ENCODE data around the gene KRT3.
"Not testable (repeated sequence)": the region's sequence is repeated elsewhere in the genome, so short reads cannot be mapped to it uniquely, and the experiment has no call there.

The KRT3 gene

DNA sequence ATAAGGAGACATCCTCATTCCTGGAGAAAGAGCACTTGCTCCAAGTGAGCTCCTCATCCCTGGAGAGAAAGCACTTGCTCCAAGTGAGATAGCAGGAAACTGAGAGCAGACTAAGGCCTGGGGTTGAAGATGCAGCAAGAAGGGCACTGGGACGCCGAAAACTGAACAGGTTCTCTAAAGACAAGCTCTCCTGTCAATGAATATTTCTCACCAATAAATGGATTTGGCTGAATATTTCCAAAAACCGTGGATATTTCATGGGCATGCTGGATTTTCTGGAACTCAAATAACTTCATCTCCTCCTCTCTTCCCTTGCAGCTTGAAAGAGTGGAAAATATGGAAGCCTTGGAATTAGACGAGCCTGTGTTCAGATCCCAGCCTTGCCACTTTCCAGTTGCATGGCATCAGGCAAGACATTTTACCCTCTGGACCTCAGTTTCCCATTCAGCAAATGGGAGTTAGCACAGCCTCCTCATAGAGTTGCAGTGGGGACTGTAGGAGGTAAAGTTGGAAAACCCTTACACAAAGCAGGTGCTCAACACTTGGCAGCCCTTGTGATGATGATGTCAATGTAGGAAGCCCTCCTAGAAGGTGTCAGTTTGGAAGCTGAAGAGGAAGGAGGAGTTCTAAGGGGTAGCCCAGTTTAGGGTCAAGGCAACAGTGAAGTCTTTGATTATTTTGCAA, 14.4 kb downstream of the KRT3 start:
- no peak for DNase-seq

DNA sequence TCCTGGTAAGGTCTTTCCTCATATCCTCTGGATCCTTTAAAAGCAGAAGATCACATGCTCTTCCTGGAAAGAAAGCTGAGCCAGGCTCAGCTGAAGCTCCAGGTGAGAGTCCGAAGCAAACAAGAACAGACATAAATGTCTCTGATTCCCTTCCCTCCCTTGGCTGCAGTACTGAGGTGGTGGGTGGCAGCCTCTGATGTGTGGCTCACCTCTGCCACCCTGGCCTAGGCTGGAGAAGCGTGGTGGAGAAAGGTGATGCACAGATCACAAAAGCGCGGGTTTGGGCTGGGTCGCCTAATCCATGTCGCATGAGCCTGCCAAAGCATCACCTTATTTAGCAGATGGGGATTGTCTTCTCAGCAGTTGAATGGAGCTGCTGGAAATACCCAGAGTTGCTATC, 16.0 kb downstream of the KRT3 start:
- no peak for DNase-seq

DNA sequence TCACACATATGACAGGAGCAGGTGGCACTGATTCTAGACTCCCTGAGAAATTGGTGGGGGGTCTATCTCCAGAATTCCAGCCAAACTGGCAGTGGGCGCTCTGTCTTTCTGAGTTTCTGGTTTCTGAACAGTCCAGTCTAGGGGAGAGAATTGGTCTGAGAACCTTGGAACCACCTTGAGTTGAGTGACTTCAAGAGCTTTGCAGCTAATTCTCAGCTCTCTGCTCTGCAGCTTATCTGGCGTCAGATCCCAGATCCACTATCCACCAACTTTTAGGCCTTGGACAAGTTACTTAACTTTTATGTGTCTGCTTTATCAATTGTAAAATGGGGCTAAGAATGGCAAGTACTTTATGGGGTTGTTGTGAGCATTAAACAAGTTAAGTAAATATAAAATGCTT, 17.1 kb downstream of the KRT3 start:
- DNase-seq: no peak

DNA sequence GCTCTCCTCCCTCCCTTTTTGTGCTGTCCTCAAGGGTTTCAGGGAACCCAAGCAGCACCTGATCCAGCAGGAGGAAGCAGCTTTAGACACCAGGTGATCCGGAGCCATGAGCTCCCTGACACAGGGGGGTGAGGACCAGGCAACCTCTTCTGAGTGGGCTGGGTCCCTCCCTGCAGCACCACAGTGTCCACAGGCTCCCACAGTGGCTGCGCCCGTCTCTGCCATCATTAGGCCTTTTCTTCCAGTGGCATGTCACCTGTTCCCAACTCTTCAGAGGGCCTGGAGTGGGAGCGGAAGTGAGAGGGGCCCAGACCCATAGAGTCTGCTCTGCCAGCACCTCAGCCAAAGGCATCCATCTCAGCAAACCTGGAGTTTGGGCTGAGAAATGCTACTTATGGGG, 18.4 kb downstream of the KRT3 start:
- no peak for DNase-seq

DNA sequence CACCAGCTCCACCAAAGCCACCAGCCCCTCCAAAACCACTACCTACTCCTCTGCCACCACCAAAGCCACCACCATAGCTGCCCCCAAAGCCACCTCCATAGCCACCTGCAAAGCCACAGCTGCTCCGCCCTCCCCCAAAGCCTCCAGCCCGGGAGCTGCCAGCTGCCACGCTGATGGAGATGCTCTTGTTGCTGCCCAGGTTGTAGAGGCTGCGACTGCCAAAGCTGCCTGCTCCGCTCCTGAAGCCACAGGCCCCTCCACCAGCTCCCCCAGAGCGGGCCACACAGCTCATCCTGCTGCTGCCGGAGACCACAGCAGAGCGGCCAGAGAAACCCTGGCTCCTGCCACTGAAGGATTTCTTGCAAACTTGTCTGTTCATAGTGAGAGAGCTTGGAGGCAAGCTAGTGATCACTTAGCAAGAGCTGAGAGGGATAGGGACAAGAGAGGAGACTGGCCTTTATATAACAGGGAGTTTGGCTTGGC, 19.0 kb downstream of the KRT3 start, which contains the start of gene KRT76:
TSS of gene KRT76 (minus strand) at position 433 of the 483 bp plus-strand sequence. CDS start at position 379, 54 bp downstream.
- DNase-seq: no peak

DNA sequence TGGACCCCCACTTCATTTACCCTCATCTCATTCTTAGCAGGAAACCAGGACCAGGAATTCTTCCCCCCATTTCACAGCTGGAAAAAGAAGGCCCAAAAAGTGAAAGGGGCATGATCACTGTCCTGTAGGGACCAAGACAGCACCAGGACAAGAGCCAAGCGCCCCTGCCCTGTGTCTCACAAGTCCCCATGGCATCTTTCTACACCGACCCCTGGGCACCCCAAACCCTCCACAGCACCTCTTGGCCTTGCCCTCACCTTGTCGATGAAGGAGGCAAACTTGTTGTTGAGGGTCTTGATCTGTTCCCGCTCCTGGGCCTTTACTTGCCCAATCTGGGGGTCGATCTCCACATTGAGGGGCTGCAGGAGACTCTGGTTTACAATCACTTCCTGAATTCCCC, 19.5 kb downstream of the KRT3 start:
- DNase-seq: no peak

DNA sequence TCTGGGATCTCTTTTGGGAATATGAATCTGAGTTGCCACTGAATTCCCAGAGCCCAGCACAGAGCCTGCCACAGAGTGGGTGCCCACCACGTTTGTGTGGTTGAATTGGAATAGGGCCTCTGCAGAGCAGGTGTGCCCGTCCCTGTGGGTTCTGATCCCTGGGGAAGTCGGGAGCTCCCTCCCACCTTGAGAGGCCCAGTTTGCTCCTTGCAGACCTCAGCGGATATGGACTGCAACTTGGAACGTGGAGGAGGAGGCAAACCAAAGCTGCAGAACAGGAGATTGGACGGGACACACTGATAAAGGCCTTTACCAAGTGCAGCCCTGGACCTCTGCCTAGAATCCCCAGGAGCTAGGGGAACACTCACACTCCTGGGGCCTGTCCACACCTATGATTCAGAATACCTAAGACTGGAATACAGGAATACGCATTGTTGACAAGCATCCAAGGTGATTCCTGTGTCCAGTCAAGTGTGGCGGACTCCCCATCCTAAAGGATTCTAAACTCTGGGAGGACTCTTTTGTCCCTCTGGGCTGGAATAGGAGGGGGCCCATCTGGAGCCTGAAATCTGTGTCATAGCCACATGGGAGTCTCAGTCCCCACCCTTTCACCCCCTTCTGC, 21.2 kb downstream of the KRT3 start:
- DNase-seq: no peak

DNA sequence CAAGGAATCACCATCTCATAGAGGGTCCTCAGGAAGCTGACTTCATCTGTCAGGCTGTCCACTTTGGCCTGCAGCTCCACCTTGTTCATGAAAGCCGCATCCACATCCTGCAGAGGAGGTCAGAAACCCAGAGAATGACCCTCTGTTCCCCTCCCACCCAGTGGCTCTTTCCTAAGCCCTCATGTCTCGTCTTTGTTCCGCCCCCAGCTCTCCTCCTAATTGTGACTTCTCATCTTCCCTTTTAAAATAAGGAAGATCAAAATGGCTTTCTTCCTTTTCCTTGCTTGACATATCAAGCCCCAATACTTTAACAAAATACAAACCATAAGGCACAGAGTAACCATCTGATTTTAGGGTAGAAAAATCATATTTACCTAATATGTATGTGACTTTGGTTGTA, 23.1 kb downstream of the KRT3 start:
- DNase-seq: peak; percentile 36 to 38

DNA sequence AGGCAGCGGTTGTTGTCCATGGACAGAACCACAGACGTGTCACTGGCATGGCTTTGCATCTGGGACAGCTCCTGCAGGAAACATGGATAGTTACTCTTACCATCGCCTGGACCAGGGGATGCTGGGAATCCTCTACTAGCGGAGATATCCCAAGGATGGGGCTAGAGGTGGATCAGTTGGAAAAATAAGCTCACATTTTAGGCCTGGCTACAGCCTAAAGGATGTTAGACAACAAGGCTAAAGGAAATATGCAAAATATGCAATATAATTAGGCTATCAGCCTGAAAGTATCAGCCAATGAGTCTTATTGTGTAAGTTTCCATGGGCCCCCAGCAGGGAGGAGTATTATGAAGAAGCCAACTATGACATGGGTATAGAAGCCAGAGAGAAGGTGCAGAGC, 23.7 kb downstream of the KRT3 start:
- no peak for DNase-seq

DNA sequence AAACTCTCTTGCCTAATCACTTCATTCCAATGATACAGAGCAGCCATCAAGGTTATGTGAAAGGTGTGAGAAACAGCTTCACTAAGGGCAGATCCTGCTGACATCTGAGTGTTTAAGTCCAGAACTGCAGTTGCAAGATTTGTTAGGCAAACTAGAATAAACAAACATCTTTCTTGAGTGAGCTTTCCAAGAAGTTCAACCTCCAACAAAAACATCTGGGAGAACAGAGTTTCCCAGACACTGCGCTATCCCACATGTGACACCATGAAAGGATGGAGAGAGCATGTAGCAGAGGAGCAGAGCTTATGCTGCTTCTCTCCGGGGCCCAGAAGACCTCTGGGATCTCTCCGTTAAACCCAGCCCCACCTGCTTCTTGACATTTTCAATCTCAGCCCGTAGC, 24.4 kb downstream of the KRT3 start:
- DNase-seq: no peak

DNA sequence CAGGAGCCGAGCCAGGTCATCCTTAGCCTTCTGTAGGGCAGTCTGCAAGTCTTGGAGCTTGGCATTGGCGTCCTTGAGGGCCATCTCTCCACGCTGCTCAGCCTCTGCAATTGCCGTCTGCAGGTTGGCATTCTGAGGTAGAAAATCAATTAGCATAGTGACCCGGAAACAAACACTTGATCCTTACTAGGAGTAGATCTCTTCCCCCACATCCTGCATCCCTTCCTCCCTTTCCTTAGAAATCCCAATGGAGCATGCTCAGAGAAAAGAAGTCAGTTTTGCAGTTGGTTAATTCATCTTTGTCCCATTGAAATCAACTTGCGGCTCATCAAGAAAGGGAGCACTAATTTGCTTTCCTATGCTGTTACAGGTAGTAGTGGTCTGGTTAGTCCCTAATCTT, 24.8 kb downstream of the KRT3 start:
- DNase-seq: no peak

DNA sequence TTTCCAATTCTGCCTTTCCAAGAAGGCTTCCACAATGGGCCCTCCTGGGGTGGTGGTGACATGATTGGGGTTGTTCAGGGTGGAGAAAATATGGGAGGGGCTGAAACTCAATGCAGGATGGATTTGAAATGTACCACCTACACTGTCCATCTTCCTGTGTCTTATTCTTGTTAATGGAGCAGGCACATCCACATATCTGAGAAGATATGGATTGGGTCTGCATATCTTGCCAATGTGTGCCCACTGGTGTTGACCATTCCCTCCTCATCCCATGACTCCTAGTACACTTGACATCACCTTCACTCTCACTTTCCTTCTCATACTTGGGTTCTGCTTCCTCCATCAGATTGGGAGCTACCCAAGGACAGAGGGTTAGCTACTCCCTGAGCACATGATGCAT, 26.0 kb downstream of the KRT3 start:
- no peak for DNase-seq

DNA sequence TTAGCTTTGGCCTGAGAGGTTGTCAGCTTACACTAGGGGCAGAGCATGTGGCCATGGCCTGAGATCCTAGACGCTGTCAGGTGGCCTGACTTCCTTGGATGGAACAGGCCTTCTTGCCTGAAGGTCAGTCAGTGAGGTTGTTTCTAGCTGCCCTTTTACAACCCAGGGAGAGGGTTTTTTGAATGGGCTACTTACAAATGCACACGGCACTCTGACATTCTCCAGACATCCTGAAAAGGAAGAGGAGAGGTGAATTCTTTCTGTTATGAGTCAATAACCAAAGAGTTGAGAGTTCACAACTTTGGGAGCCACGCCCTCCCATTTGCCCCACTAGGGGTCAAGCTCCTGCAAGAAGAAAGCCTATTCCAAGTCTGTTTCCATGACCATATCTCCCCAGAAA, 26.6 kb downstream of the KRT3 start:
- no peak for DNase-seq

DNA sequence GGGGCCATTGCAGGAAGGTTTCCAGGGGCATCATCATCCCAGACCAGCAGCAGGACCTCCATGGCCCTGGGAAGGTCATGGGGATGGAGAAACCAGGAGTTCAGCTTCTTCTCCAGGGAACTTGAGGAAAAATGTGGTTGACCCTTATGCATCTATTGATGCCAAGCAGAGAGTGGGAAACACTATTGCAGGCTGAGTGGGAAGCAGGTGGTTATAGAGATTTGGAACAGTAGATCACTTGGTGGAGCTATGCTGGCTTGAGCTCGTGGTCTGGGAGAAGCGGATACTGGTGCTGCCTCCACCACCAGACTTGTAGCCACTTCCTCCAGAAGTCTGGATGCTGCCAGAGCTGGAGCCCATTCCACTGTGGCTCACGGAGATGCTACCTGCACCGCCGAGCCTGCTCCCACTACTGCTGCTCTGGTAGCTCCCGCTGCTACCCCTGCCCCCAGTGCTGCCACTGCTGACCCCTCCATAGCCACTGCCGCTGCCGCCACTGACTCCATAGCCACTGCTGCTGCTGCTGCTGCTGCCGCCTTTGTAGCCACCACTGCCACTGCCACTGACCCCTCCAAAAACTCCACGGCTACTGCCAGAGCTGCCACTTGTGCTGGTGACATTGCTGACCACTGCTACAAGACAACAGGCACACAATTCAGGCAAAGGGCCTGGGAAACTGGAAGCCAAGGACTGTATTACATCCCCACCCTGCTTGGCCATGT, 27.3 kb downstream of the KRT3 start:
- DNase-seq: no peak

DNA sequence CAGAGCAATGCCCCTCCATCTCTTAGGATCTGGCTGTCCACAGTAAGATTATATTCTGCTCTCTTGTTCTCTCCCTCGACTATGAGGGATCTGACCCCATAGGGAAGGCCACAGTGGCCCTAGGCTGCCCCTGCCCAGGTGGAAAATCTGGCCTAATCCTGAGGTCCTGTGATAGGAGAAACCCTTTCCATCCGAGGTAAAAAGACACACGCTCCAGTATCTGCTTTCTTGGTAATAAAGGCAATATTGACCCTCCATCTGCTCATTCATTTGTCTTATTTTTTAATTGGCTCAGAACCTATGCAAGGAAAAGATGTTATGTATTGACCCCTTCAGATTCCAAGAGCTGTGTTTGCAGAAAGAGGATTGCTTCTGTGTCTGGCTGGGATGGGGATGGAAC, 28.5 kb downstream of the KRT3 start:
- no peak for DNase-seq

DNA sequence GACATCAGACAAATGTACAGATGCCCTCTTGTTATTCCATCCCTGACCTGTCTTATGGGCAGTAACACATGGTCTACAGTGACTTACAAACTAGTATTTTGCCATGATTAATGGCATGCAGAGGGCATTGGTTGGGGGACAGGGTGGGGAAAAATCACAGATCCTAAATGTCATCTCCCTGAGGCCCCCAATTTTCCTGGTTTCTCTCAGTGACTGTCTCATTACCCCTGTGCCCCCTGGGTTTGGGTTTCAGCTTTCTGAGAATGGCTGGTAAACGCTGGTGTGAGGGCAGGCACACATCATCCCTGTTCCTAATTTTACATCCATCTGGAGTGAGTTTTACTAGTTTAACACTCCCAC, 28.9 kb downstream of the KRT3 start:
- DNase-seq: no peak

DNA sequence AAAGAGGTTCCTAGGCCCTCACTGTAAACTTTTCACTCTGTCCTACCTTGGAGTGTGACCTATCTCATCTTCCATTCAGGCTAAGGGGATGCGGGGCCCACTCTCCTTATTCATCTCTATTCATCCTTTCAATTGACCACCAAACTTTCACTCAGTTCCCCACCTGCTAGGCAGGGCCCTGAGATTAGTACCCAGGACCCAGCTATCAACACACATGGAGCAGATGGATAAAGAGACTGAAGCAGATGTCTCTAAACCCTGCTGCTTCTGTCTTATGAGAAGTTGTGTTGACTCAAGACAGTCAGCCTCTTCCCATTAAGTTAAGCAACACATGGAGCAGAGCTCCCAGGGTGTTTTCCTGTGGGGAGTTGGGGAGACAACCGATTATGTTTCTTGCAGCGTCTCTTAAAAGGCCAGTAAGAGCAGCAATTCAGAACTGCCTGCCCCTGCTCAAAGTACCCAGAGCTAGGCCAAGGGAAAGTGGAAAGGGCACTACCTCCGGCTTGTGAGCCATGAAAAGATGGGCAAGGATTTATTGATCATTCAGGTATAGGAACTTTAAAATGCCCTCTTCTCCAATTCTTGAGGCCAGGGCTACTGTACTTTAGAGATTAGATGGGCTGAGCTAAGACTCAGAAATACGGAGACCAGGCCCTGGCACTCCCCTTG, 29.4 kb downstream of the KRT3 start:
- DNase-seq: no peak

DNA sequence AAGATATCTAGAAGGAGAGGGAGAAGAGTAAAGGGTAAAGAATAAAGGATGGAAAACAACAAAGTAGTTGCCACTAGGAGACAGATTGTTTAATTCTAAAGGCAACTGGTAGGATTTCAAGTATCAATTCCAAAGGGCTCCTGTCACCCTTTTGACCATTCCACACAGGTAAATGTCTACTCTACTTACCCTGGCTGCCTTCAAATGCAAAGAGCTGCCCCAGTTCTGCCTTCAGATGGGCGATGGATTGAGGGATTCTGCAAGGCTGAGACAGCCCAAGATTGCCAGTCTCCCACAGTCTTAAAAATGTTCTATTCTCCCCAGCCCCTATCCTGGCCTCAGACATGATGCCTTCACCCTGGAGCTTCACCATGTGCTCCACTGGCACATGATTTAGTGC, 30.2 kb downstream of the KRT3 start:
- no peak for DNase-seq

DNA sequence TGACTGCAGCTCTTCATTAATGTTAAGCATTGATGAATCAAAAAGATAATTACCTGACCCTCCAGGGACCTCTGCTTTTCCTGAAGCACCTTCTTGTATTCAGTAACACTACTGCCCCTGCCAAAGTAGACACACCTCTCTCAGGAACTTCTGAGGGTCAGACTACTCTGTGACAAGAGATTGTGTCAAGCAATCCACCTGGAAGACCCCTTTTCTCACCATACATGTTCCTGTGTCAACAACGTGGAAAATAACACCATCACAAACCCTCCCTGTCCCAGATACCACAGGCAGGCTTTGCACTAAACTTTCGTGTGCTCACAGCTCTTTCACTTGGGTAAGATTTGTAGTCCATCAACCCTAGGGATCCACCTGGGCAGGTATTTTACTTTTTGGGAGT, 31.9 kb downstream of the KRT3 start:
- DNase-seq: no peak

DNA sequence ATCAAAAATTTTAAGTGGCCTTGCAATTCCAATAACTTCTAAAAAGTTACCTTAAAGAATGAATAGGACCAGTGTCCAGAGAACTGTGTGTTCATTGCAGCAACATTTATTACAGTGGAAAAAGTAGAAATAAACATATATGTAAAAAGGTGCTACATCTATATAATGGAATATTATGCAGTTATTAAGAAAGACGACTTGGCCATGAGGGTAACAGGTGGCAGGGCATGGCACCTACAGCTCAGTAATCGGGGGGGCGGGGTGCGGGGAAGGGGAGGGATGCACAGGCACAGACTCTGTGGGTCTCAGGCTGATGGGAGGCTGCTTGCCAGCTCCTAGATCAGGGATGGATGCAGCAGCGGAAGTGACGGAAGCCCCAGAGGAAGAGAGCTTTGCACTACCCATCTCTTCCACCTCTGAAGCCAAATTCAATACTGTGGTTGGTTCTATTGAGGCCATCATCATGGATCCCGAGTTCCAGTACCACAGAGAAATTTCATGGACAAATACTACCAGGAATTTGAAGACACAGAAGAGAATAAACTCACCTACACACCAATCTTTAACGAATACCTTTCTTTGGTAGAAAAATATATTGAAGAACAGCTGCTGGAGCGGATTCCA, 32.8 kb downstream of the KRT3 start:
- no peak for DNase-seq

DNA sequence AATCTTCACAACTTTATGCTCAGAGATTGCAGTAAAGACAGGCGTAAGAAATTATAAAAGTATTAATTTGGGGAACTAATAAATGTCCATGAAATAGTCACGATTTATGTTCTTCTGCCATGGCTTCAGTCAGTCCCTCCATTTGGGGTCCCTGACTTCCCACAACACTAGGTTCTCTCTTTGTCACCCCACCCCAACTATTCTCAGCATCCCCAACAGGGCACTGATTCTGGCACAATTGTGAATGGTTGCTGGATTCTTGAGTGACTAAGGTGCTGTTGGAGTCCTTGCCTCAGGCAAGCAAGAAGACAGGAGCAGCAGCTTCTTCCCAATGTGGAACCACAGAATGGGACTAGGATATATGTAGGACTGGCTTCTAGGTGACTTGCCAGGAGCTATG, 34.1 kb downstream of the KRT3 start:
- DNase-seq: no peak

DNA sequence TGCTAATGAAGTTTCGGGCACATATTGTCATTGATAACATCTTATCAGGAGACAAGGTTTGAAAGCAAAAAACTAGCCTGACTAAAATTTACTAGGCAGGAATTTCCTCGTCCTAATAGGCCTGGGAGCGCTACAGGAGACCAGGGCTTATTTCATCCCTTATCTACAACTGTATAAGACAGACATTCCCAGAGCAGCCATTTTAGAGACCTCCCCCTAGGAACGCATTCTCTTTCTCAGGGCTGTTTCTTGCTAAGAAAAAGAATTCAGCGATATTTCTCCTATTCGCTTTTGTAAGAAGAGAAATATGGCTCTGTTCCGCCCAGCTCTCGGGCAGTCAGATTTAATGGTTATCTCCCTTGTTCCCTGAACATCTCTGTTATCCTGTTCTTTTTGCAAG, 34.7 kb downstream of the KRT3 start:
- not testable (repeated sequence) for DNase-seq

DNA sequence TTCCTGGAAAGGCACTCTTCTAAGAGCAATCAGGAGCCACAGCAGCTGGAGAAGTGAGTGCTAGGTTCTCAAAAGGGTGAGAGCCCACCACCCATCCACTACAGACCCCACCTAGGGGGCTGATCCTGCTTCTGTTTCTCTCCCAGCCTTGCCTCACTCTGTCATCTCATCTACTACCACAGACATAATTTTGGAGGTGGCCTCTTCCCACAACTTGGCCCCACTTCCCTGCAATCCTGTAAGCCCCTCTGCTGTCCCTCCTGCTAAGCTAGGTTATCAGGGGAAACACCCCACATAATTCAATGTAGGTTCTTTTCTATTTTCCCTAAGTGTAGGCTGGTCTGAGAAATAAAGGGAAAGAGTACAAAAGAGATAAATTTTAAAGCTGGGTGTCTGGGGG, 35.3 kb downstream of the KRT3 start:
- DNase-seq: no peak
